ENCODE results near the gene INCENP. TPM values are rescaled to one million over a fixed set of nuclear protein-coding genes. Genes with fewer than 3 reads are reported as not detected.
"Not testable (repeated sequence)": the region's sequence is repeated elsewhere in the genome, so short reads cannot be mapped to it uniquely, and the experiment has no call there.

INCENP gene
- total RNA-seq, 3 donors from 2014 or later (not counting 1 experiment from before 2014, with no cell fraction given), result 24.4 to 47.6 (median 27.3) TPM

GRCh38 chr11:62081378-62082291, 42.2 kb upstream of the INCENP start:
- H3K9me3 Mint-ChIP-seq, result no peaks in the 10 kb centered on the region
- no peak overlapping the region for H3K27ac Mint-ChIP-seq
- Histone ChIP-seq H3K36me3 (ENCODE audit: control insufficient read depth, insufficient read depth, low read length) (no peaks in the 10 kb centered on the region), H3K27ac (ENCODE audit: low read length) (no peak overlapping the region), H3K4me1 (ENCODE audit: control insufficient read depth, insufficient read depth, low read length) (peaks cover 5% of the 10 kb centered on the region), H3K4me3 (ENCODE audit: low read length) (no peak overlapping the region), H3K27me3 (ENCODE audit: control insufficient read depth, insufficient read depth, low read length) (no peaks in the 10 kb centered on the region), H3K9me3 (ENCODE audit: control insufficient read depth, insufficient read depth, low read length) (no peaks in the 10 kb centered on the region)
- H3K27me3 Mint-ChIP-seq (ENCODE audit: low read depth in 2 of 2), result peaks cover 0 to 6% of the 10 kb centered on the region in 2 donors
- peaks cover 7% of the 10 kb centered on the region in 2 donors for H3K4me1 Mint-ChIP-seq
- 4% methylated on average over 13 of the region's 16 CpGs for WGBS (ENCODE audit: insufficient coverage)
- intact Hi-C loops (cut with micrococcal nuclease), result loop anchor here (1.0 to 5.0 kb wide), 5 partner anchors 54 to 284 kb away; partner anchors contain the start of gene FTH1
- H3K36me3 Mint-ChIP-seq, result no peaks in the 10 kb centered on the region
- peak; percentile 74 to 86 for DNase-seq
- TF ChIP-seq, protein P1, sequence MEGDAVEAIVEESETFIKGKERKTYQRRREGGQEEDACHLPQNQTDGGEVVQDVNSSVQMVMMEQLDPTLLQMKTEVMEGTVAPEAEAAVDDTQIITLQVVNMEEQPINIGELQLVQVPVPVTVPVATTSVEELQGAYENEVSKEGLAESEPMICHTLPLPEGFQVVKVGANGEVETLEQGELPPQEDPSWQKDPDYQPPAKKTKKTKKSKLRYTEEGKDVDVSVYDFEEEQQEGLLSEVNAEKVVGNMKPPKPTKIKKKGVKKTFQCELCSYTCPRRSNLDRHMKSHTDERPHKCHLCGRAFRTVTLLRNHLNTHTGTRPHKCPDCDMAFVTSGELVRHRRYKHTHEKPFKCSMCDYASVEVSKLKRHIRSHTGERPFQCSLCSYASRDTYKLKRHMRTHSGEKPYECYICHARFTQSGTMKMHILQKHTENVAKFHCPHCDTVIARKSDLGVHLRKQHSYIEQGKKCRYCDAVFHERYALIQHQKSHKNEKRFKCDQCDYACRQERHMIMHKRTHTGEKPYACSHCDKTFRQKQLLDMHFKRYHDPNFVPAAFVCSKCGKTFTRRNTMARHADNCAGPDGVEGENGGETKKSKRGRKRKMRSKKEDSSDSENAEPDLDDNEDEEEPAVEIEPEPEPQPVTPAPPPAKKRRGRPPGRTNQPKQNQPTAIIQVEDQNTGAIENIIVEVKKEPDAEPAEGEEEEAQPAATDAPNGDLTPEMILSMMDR (IDR thresholded peaks at IDR 0.05), result peak; percentile 92
- peak; percentile 87 to 99 (median 93) for ATAC-seq
- H3K4me3 Mint-ChIP-seq, result no peak overlapping the region

GRCh38 chr11:62082292-62082657, 41.5 kb upstream of the INCENP start:
- H3K4me3 ChIP-seq (ENCODE audit: low read length), result no peak overlapping the region
- TF ChIP-seq, protein P1 (IDR thresholded peaks at IDR 0.05), result no peak
- H3K27ac Mint-ChIP-seq, result no peak overlapping the region
- peaks cover 5% of the 10 kb centered on the region for H3K4me1 ChIP-seq (ENCODE audit: control insufficient read depth, insufficient read depth, low read length)
- H3K9me3 Mint-ChIP-seq, result no peaks in the 10 kb centered on the region
- intact Hi-C loops (cut with micrococcal nuclease), result loop anchor here (1.0 to 5.0 kb wide), 5 partner anchors 55 to 285 kb away; partner anchors contain the start of gene FTH1
- no peak overlapping the region for H3K4me3 Mint-ChIP-seq
- H3K27me3 ChIP-seq (ENCODE audit: control insufficient read depth, insufficient read depth, low read length), result no peaks in the 10 kb centered on the region
- H3K36me3 Mint-ChIP-seq, result no peaks in the 10 kb centered on the region
- ATAC-seq (no peak), DNase-seq (no peak)
- H3K27me3 Mint-ChIP-seq (ENCODE audit: low read depth in 2 of 2), result peaks cover 0 to 6% of the 10 kb centered on the region in 2 donors
- 47% methylated on average over 5 of the region's 7 CpGs for WGBS (ENCODE audit: insufficient coverage)
- peaks cover 7% of the 10 kb centered on the region in 2 donors for H3K4me1 Mint-ChIP-seq
- H3K27ac ChIP-seq (ENCODE audit: low read length), result no peak overlapping the region
- H3K9me3 ChIP-seq (ENCODE audit: control insufficient read depth, insufficient read depth, low read length), result no peaks in the 10 kb centered on the region
- H3K36me3 ChIP-seq (ENCODE audit: control insufficient read depth, insufficient read depth, low read length), result no peaks in the 10 kb centered on the region

DNA sequence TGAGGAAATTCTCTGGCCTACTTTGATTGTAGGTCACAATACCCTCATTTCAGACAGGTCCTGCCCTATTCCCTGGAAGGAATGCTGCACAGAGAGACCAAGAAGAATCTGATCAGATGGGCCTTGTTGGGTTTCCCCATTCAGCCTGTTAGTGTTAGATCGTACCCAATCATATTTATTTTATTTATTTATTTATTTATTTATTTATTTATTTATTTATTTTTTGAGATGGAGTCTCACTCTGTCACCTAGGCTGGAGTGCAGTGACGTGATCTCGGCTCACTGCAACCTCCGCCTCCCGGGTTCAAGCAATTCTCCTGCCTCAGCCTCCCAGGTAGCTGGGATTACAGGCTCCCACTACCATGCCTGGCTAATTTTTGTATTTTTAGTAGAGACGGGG, 39.0 kb upstream of the INCENP start:
- intact Hi-C loops (cut with micrococcal nuclease), result loop anchor here (5.0 kb wide), 3 partner anchors 58 to 138 kb away; partner anchors contain the start of gene FTH1
- H3K27me3 ChIP-seq (ENCODE audit: control insufficient read depth, insufficient read depth, low read length); H3K4me1 Mint-ChIP-seq; H3K27me3 Mint-ChIP-seq (ENCODE audit: low read depth in 2 of 2); ATAC-seq; H3K4me1 ChIP-seq (ENCODE audit: control insufficient read depth, insufficient read depth, low read length); H3K9me3 Mint-ChIP-seq; DNase-seq; H3K4me3 Mint-ChIP-seq; H3K9me3 ChIP-seq (ENCODE audit: control insufficient read depth, insufficient read depth, low read length); H3K36me3 Mint-ChIP-seq; H3K4me3 ChIP-seq (ENCODE audit: low read length); H3K36me3 ChIP-seq (ENCODE audit: control insufficient read depth, insufficient read depth, low read length); H3K27ac ChIP-seq (ENCODE audit: low read length); H3K27ac Mint-ChIP-seq: not testable (repeated sequence)
- WGBS (ENCODE audit: insufficient coverage), result 94% methylated on average over 5 of the region's 6 CpGs

- ATAC-seq (no peak), DNase-seq (no peak)
- peaks cover 2% of the 10 kb centered on the region for H3K27me3 ChIP-seq (ENCODE audit: control insufficient read depth, insufficient read depth, low read length)
- H3K9me3 ChIP-seq (ENCODE audit: control insufficient read depth, insufficient read depth, low read length), result no peaks in the 10 kb centered on the region
- Mint-ChIP-seq H3K9me3 (no peaks in the 10 kb centered on the region), H3K4me3 (no peak overlapping the region), H3K36me3 (no peaks in the 10 kb centered on the region), H3K27me3 (ENCODE audit: low read depth in 2 of 2) (peaks cover 0 to 2% of the 10 kb centered on the region in 2 donors), H3K4me1 (no peaks in the 10 kb centered on the region), H3K27ac (no peak overlapping the region)
- no peaks in the 10 kb centered on the region for H3K36me3 ChIP-seq (ENCODE audit: control insufficient read depth, insufficient read depth, low read length)
- no peaks in the 10 kb centered on the region for H3K4me1 ChIP-seq (ENCODE audit: control insufficient read depth, insufficient read depth, low read length)
- H3K27ac ChIP-seq (ENCODE audit: low read length), result no peak overlapping the region
- WGBS (ENCODE audit: insufficient coverage), result 100% methylated on average over 1 of the region's 1 CpG
- TF ChIP-seq, protein P1 (IDR thresholded peaks at IDR 0.05), result no peak
- intact Hi-C loops (cut with micrococcal nuclease), result no loop called here
- H3K4me3 ChIP-seq (ENCODE audit: low read length), result no peak overlapping the region
Observed at GRCh38 chr11:62087694-62088093, 36.1 kb upstream of the INCENP start.

Data from natural killer cell (primary cell).